ENCODE data around the gene MYH14. TPM values are rescaled to one million over a fixed set of nuclear protein-coding genes. Genes with fewer than 3 reads are reported as not detected.

The MYH14 gene
- total RNA-seq, 2 donors from 2014 or later: not detected

- Mint-ChIP-seq H3K27me3 (peaks cover 0 to 2% of the 10 kb centered on the region in 2 donors), H3K4me3 (no peak overlapping the region), H3K27ac (no peak overlapping the region), H3K9me3 (no peaks in the 10 kb centered on the region), H3K36me3 (no peaks in the 10 kb centered on the region), H3K4me1 (ENCODE audit: low read depth in 2 of 2) (no peaks in the 10 kb centered on the region)
- ATAC-seq (no peak), DNase-seq (ENCODE audit: low spot score) (no peak)
Observed at GRCh38 chr19:50178859-50179537, 24.4 kb upstream of the MYH14 start.

- Mint-ChIP-seq H3K36me3 (no peaks in the 10 kb centered on the region), H3K27ac (no peak overlapping the region), H3K4me1 (ENCODE audit: low read depth in 2 of 2) (no peaks in the 10 kb centered on the region), H3K4me3 (no peak overlapping the region), H3K27me3 (peaks cover 0 to 2% of the 10 kb centered on the region in 2 donors), H3K9me3 (no peaks in the 10 kb centered on the region)
- ATAC-seq (no peak), DNase-seq (ENCODE audit: low spot score) (no peak)
Observed at GRCh38 chr19:50181121-50181520, 22.3 kb upstream of the MYH14 start.

DNA sequence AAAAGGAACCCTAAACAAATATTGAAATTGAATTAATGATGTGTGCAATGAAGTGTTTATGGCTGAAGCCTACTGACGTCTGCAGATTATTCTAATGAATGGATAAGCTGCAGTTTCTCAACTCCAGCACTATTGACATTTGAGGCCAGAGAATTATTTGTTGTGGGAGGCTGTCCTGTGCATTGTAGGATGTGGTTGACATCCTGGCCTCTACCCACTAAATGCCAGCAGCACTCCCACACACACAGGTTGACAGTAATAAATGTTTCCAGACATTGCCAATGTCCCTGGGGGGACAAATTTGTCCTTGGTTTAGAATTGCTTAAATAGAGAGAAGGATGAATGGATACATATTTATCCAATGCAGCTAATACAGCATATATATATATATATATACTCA, 19.2 kb upstream of the MYH14 start:
- Mint-ChIP-seq H3K27me3 (peaks cover 0 to 2% of the 10 kb centered on the region in 2 donors), H3K4me3 (no peak overlapping the region), H3K4me1 (ENCODE audit: low read depth in 2 of 2) (no peaks in the 10 kb centered on the region), H3K27ac (no peak overlapping the region), H3K9me3 (peaks cover 2% of the 10 kb centered on the region), H3K36me3 (no peaks in the 10 kb centered on the region)
- no peak for ATAC-seq
- DNase-seq (ENCODE audit: low spot score): no peak

GRCh38 chr19:50187937-50188336, 15.5 kb upstream of the MYH14 start:
- H3K36me3 Mint-ChIP-seq: no peaks in the 10 kb centered on the region
- ATAC-seq (no peak), DNase-seq (ENCODE audit: low spot score) (no peak)
- no peak overlapping the region for H3K4me3 Mint-ChIP-seq
- no peak overlapping the region for H3K27ac Mint-ChIP-seq
- H3K27me3 Mint-ChIP-seq: peaks cover 16% of the 10 kb centered on the region in 2 donors
- H3K9me3 Mint-ChIP-seq: peaks cover 2% of the 10 kb centered on the region
- H3K4me1 Mint-ChIP-seq (ENCODE audit: low read depth in 2 of 2): no peaks in the 10 kb centered on the region

- Mint-ChIP-seq H3K4me1 (ENCODE audit: low read depth in 2 of 2) (no peaks in the 10 kb centered on the region), H3K27me3 (peaks cover 15 to 20% of the 10 kb centered on the region in 2 donors), H3K27ac (no peak overlapping the region), H3K9me3 (peaks cover 2% of the 10 kb centered on the region), H3K36me3 (no peaks in the 10 kb centered on the region), H3K4me3 (no peak overlapping the region)
- no peak for ATAC-seq
- no peak for DNase-seq (ENCODE audit: low spot score)
Observed at GRCh38 chr19:50189331-50189730, 14.1 kb upstream of the MYH14 start.

DNA sequence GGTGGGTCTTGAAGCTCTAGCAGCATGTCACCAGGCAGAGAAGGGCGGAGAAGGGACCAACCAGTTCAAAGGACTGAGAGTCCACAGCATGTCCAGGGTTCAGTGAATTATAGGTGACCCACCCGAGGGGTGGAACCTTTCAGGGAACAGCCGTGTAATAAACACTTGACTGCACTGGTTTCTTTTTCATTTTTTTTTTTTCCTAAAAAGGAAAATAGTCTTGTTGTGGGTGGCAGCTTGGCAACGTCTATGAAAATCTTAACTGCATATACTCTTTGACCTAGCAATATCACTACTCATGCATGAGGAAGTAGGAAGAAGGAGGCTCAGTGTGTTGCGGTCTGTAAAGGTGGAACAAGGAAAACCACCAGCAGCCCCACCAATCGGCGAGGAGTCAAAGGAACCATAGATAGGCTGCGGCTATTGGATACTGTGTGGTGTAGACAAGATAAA, 13.0 kb upstream of the MYH14 start:
- no peak overlapping the region for H3K27ac Mint-ChIP-seq
- peaks cover 15 to 20% of the 10 kb centered on the region in 2 donors for H3K27me3 Mint-ChIP-seq
- H3K9me3 Mint-ChIP-seq: peaks cover 2% of the 10 kb centered on the region
- H3K4me3 Mint-ChIP-seq: no peak overlapping the region
- no peak for ATAC-seq
- DNase-seq (ENCODE audit: low spot score): no peak
- H3K4me1 Mint-ChIP-seq (ENCODE audit: low read depth in 2 of 2): no peaks in the 10 kb centered on the region
- no peaks in the 10 kb centered on the region for H3K36me3 Mint-ChIP-seq

DNA sequence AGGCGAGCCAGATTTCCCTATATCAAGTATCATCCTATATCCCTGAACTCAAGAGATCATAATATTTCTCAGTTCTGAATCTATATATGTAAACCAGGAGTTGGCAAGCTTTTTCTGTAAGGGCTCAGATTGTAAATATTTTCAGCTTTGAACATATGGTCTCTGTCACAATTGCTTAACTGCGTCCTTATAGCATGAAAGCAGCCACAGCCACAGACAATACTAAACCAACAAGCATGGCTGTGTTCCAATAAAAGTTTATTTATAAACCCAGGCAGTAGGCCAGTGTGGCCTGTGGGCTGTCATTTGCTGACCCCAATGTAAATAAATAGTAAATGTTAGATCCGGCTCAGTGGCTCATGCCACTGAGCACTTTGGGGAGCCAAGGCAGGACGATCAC, 12.2 kb upstream of the MYH14 start:
- Mint-ChIP-seq H3K4me1 (ENCODE audit: low read depth in 2 of 2) (no peaks in the 10 kb centered on the region), H3K27me3 (peaks cover 18 to 23% of the 10 kb centered on the region in 2 donors), H3K9me3 (peaks cover 2% of the 10 kb centered on the region), H3K4me3 (no peak overlapping the region), H3K27ac (no peak overlapping the region), H3K36me3 (no peaks in the 10 kb centered on the region)
- DNase-seq (ENCODE audit: low spot score) (no peak), ATAC-seq (no peak)

DNA sequence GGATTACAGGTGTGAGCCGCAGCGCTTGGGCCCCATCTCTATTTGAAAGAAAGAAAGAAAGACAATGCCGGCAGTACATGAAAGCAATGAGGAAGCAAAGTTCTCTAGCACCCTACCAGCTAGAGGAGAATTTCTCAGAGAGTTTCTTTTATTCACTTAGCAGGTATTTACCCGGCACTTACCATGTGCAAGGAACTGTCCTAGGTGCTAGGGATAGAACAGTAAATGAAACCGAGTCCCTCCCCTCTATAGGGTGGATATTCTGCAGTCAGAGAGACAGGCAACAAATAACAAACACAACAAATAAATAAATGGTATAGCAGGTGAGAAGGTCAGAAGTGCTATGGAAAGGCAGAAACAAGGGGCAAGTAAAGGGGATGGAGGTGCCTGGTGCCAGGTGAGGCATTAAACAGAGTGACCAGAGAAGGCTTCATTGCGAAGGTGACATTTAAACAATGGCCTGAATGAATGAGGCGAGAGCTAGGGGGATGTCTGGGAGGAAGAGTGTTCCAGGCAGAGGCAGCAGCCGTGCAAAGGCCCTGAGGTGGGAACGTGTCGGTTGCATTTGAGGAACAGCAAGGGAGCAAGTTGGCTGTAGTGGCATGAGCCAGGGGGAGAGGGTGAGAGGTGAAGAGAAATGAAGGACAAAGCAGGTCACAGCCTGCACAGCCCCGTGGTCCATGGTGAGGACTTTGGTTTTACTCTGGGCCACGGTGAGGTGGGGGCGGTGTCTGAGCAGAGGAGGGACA, 10.8 kb upstream of the MYH14 start:
- no peaks in the 10 kb centered on the region for H3K4me1 Mint-ChIP-seq (ENCODE audit: low read depth in 2 of 2)

GRCh38 chr19:50195224-50195623, 8.2 kb upstream of the MYH14 start:
- H3K4me3 Mint-ChIP-seq: no peak overlapping the region
- ATAC-seq: no peak

More for the DNA sequence above, 10.8 kb upstream of the MYH14 start:
- Mint-ChIP-seq H3K36me3 (no peaks in the 10 kb centered on the region), H3K27ac (no peak overlapping the region), H3K27me3 (peaks cover 29 to 35% of the 10 kb centered on the region in 2 donors), H3K4me3 (no peak overlapping the region), H3K9me3 (no peaks in the 10 kb centered on the region)
- ATAC-seq (peak in 1 of 2 donors; percentile 27), DNase-seq (ENCODE audit: low spot score) (no peak)

GRCh38 chr19:50196322-50196932, 7.0 kb upstream of the MYH14 start:
- no peaks in the 10 kb centered on the region for H3K4me1 Mint-ChIP-seq (ENCODE audit: low read depth in 2 of 2)
- no peak for DNase-seq (ENCODE audit: low spot score)
- peaks cover 30 to 39% of the 10 kb centered on the region in 2 donors for H3K27me3 Mint-ChIP-seq
- no peaks in the 10 kb centered on the region for H3K36me3 Mint-ChIP-seq
- no peak overlapping the region for H3K4me3 Mint-ChIP-seq
- H3K9me3 Mint-ChIP-seq: no peaks in the 10 kb centered on the region
- no peak for ATAC-seq
- no peak overlapping the region for H3K27ac Mint-ChIP-seq

More at GRCh38 chr19:50195224-50195623, 8.2 kb upstream of the MYH14 start:
- Mint-ChIP-seq H3K4me1 (ENCODE audit: low read depth in 2 of 2) (no peaks in the 10 kb centered on the region), H3K36me3 (no peaks in the 10 kb centered on the region), H3K9me3 (no peaks in the 10 kb centered on the region), H3K27ac (no peak overlapping the region), H3K27me3 (peaks cover 30 to 41% of the 10 kb centered on the region in 2 donors)
- DNase-seq (ENCODE audit: low spot score): no peak

DNA sequence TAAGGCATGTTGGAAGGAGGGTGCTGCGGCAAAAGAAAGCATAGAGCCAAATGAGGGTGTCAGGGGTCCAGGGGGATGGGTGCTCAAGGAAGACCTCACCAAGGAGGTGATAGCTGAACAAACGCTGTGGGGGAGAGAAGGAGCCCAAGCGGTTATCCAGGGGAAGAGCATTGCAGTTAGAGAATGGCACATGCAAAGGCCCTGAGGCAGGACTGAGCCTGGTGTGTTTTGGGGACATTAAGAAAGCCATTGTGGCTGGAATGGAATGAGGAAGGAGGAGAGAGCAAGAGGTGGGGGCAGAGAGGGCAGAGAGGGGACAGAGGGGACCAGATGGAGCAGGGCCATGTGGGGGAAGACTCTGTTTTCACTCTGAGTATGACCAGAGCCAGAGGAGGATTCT, 6.1 kb upstream of the MYH14 start:
- H3K4me3 Mint-ChIP-seq: no peak overlapping the region
- no peaks in the 10 kb centered on the region for H3K4me1 Mint-ChIP-seq (ENCODE audit: low read depth in 2 of 2)
- no peak for DNase-seq (ENCODE audit: low spot score)
- H3K9me3 Mint-ChIP-seq: no peaks in the 10 kb centered on the region
- H3K27me3 Mint-ChIP-seq: peaks cover 37 to 47% of the 10 kb centered on the region in 2 donors
- H3K27ac Mint-ChIP-seq: no peak overlapping the region
- no peak for ATAC-seq
- H3K36me3 Mint-ChIP-seq: no peaks in the 10 kb centered on the region

DNA sequence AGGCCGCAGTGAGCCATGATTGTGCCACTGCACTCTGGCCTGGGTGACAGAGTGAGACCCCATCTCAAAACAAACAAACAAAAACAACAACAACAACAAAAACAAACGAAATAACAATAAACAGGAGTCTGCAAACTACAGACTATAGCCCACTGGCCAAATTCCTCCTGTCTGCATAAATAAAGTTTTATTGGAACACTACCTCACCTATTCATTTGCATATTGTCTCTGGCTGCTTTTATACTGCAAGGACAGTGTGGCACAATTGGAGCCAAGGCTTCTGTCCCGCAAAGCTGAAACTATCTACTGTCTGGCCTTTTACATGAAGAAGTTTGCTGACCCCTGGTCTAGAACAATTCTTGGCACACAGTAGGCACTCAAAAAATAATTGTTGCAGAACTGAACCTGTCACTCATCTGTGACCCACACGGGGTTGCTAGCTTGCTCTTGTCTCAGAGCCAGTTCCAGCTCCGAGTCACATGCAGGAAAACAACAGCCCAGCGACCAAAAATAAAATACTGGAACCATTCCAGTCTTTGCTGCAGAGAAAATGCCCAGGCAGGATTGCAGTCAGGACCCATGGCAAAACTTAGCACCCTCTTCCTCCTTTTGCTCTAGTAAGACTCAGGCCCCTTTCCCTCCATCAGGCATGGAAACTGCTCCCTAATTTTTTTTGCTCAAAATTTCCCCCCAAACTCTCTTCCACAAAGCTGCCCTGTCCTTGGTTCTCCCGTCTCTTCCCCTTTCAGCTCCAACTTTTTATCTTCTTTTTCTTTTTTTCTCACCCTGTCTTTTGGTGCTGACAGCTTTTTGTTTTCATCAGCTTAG, 4.8 kb upstream of the MYH14 start:
- Mint-ChIP-seq H3K4me3 (no peak overlapping the region), H3K27ac (no peak overlapping the region), H3K4me1 (ENCODE audit: low read depth in 2 of 2) (no peaks in the 10 kb centered on the region), H3K36me3 (no peaks in the 10 kb centered on the region), H3K9me3 (no peaks in the 10 kb centered on the region), H3K27me3 (peaks cover 30 to 38% of the 10 kb centered on the region in 2 donors)
- DNase-seq (ENCODE audit: low spot score) (no peak), ATAC-seq (no peak)

GRCh38 chr19:50199259-50199555, 4.2 kb upstream of the MYH14 start:
- no peak for DNase-seq (ENCODE audit: low spot score)
- no peak overlapping the region for H3K27ac Mint-ChIP-seq

More at GRCh38 chr19:50199259-50199555, 4.2 kb upstream of the MYH14 start:
- Mint-ChIP-seq H3K4me1 (ENCODE audit: low read depth in 2 of 2) (no peaks in the 10 kb centered on the region), H3K27me3 (peaks cover 30 to 40% of the 10 kb centered on the region in 2 donors), H3K9me3 (no peaks in the 10 kb centered on the region), H3K4me3 (no peak overlapping the region), H3K36me3 (no peaks in the 10 kb centered on the region)
- ATAC-seq: no peak
